ENCODE results near the gene ATG9A. TPM values are rescaled to one million over a fixed set of nuclear protein-coding genes. Genes with fewer than 3 reads are reported as not detected.

ATG9A gene
- total RNA-seq, 1 donor from 2014 or later, result 135 TPM

DNA sequence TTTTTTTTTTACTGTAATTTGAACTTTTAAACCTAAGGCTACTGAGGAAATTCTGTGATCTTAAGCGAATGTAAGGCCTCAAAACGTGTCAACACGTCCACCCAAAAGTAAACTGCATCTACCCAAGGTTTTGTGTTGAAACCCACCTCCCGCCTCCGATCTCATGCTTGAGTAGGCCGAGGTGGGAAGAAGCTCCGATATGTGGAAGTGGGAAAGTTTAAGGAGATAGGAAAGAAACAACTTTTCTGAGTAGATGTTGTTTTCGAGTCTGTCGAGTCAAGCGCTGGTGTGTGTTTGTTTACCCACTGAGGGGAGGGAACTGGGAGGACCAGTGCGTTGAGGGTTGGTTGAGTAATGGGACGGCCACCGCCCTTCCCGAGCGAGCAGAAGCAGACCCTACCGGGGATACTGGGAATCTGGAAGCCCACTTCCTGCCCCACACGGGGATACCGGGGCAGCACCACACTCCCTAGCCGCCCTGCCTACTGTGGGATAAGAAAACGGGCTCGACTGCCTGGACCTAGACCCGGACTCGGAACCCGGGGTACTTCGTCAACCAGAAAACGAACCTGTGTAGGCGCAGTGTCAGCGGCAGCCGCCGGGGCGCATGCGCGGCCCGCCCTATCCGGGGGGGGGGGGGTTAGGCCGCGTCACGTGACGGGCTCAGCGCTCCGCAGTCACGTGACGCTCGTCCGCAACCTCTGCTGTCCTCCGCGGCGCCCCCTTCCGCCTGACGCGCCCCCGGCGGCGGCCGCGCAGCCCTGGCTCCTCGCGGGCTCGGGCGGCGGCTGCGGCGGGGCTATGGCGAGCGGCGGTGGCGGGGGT, 51.7 kb downstream of the ATG9A start, which contains the start of gene RETREG2:
TSS of gene RETREG2 (plus strand) at position 724 of the 825 bp plus-strand sequence. CDS start at position 802, 78 bp downstream.
- TF ChIP-seq, protein P1, sequence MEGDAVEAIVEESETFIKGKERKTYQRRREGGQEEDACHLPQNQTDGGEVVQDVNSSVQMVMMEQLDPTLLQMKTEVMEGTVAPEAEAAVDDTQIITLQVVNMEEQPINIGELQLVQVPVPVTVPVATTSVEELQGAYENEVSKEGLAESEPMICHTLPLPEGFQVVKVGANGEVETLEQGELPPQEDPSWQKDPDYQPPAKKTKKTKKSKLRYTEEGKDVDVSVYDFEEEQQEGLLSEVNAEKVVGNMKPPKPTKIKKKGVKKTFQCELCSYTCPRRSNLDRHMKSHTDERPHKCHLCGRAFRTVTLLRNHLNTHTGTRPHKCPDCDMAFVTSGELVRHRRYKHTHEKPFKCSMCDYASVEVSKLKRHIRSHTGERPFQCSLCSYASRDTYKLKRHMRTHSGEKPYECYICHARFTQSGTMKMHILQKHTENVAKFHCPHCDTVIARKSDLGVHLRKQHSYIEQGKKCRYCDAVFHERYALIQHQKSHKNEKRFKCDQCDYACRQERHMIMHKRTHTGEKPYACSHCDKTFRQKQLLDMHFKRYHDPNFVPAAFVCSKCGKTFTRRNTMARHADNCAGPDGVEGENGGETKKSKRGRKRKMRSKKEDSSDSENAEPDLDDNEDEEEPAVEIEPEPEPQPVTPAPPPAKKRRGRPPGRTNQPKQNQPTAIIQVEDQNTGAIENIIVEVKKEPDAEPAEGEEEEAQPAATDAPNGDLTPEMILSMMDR (IDR thresholded peaks at IDR 0.05), result peak in 2 of 3 experiments; percentile 11 to 19
- Histone ChIP-seq H3K9me3 (no peaks in the 10 kb centered on the region), H3K27ac (peak within 1 kb of the TSS; percentile 97 to 98), H3K27me3 (no peaks in the 10 kb centered on the region), H3K4me3 (peak within 1 kb of the TSS; percentile 91 to 99), H3K36me3 (peaks cover 50 to 57% of the 10 kb centered on the region in 2 donors), H3K4me1 (peaks cover 4 to 22% of the 10 kb centered on the region in 2 donors)
- peak; percentile 34 to 93 for DNase-seq (ENCODE audit: low spot score in 2 of 2)
- intact Hi-C loops (cut with DNase I), result loop anchor here (1.0 to 5.0 kb wide), 8 partner anchors 17 to 210 kb away; partner anchors contain the start of genes ABCB6, DNAJB2, DNPEP and NHEJ1

DNA sequence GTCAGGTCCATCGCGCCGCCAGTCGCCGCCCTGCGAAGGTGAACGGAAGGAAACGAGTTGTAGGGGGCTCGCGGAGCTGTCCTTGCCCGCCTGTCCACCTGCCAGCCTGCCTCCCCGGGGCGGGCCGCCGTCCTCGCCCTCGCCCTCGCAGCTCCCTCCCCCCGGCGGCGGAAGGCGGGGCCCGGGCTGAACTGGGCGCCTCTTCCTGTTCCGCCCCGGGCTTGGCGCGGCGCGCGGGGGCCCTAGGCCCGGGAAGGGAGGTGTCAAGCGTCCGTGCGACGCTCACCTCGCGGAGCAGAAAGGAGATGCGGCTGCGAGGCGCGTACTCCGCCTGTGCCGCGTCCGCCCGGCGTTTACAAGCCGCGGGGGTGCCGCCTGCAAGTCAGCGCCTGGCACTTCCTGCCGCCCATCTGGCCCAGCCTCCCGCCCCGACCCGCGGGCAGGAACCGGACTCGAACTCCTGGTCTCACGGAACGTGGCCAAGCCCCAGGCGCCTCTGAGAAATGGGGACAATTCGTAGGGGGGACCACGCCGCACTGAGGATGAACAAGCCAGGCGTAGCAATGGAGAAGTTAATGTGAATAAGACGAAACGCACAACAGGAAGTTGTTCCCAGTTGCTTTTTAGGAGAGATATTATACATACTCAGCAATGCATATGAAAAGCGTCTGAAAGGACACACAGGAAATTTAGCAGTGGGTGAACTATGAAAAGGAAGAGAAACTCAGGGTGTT, 52.5 kb downstream of the ATG9A start, which contains the start of gene CNPPD1:
TSS of gene CNPPD1 (minus strand) at position 108 of the 734 bp plus-strand sequence. CDS start at position 11, 97 bp downstream.
- intact Hi-C loops (cut with DNase I), result loop anchor here (1.0 to 5.0 kb wide), 4 partner anchors 17 to 210 kb away; partner anchors contain the start of genes ANKZF1, ATG9A, DNPEP and NHEJ1
- Histone ChIP-seq H3K4me1 (peaks cover 4 to 22% of the 10 kb centered on the region in 2 donors), H3K36me3 (peaks cover 48 to 57% of the 10 kb centered on the region in 2 donors)

DNA sequence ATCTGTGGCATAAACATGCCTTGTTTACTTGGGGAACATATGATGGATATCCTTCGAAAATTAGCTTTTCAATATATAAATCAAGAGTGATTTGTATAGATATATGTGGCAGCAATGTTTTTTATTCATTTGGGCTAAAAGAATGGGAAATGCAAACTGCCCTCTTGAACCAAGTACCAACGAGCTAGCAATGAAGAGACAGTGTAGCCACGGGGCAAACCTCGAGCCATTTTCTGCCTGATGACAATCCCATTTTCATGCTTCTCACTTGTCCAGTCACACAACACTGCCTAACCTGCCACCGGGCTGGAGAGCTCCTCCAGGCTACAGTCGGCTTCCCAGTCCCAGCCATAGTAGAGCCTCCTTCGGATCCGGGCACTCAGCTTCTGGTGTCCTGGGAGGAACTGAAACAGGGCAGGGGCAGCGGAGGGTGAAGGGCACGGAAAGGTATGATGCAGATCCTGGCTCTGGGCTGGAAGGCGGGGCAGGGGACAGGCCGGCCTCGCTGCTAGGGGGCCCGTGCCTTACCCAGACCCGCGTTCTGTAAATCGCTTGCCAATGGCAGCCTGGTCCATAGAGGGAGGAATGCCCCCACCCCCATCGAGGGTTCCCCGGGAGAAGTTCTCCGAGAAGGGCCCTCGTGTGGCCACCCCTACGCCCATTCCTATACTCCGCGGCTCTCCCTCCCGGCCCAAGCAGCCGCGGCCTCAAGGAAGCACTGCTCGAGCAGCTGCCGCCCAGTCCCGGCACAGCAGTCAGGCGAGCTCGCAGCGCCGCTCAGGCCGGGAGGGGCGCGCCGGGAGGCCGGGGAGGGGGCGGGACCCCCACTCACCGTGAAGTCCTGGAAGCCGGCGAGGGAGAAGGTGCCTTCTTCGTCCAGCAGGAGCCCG, 53.3 kb downstream of the ATG9A start:
- H3K4me3 ChIP-seq, result peak overlapping the region; percentile 91 to 99
- intact Hi-C loops (cut with DNase I), result loop anchor here (1.0 to 5.0 kb wide), 3 partner anchors 53 to 211 kb away; partner anchors contain the start of genes ANKZF1, ATG9A, DNPEP and TUBA4A
- peaks cover 40 to 49% of the 10 kb centered on the region in 2 donors for H3K36me3 ChIP-seq
- H3K27me3 ChIP-seq, result no peaks in the 10 kb centered on the region
- H3K9me3 ChIP-seq, result no peaks in the 10 kb centered on the region
- TF ChIP-seq, protein P1 (IDR thresholded peaks at IDR 0.05), result peak in 1 of 3 experiments; percentile 14
- peak overlapping the region; percentile 97 to 98 for H3K27ac ChIP-seq
- DNase-seq (ENCODE audit: low spot score in 2 of 2), result peak; percentile 44 to 78
- H3K4me1 ChIP-seq, result peaks cover 4 to 27% of the 10 kb centered on the region in 2 donors

More for the DNA sequence above, 52.5 kb downstream of the ATG9A start, which contains the start of gene CNPPD1:
- TF ChIP-seq, protein P1 (IDR thresholded peaks at IDR 0.05), result peak in 1 of 3 experiments; percentile 7
- Histone ChIP-seq H3K27ac (peak within 1 kb of the TSS; percentile 97 to 98), H3K4me3 (peak within 1 kb of the TSS; percentile 91 to 99), H3K9me3 (no peaks in the 10 kb centered on the region), H3K27me3 (no peaks in the 10 kb centered on the region)
- DNase-seq (ENCODE audit: low spot score in 2 of 2), result peak; percentile 52 to 93

DNA sequence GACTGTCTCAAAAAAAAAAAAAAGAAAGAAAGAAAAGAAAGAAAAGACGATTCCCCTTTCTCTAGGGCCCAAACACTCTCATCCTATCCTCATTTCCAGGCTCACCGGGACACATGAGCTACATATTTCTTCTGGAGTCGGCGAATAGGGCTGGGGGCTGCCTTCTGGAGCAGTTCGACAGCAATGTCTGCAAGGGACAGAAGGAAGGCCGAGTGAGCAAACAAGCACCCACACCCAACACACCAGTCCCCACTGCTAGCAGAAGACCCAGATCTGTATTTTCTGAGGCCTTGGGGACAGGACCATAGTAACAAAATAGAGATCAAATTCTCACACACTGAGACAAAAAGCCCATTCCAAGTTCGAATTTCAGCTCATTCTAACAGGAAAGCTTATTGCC, 54.0 kb downstream of the ATG9A start:
- peak overlapping the region in 1 of 2 donors; percentile 98 for H3K27ac ChIP-seq
- peak overlapping the region; percentile 91 to 99 for H3K4me3 ChIP-seq
- TF ChIP-seq, protein P1 (IDR thresholded peaks at IDR 0.05), result no peak

More for the DNA sequence above, 54.0 kb downstream of the ATG9A start:
- Histone ChIP-seq H3K4me1 (peaks cover 4 to 32% of the 10 kb centered on the region in 2 donors), H3K9me3 (no peaks in the 10 kb centered on the region), H3K27me3 (no peaks in the 10 kb centered on the region), H3K36me3 (peaks cover 33 to 42% of the 10 kb centered on the region in 2 donors)
- intact Hi-C loops (cut with DNase I), result loop anchor here (5.0 kb wide), 1 partner anchor 212 kb away; the partner anchor contains the start of gene DNPEP
- DNase-seq (ENCODE audit: low spot score in 2 of 2), result no peak
